Measurements from ENCODE around the gene MAN1C1. TPM values are rescaled to one million over a fixed set of nuclear protein-coding genes. Genes with fewer than 3 reads are reported as not detected.
"Not testable (repeated sequence)": the region's sequence is repeated elsewhere in the genome, so short reads cannot be mapped to it uniquely, and the experiment has no call there.

MAN1C1 gene
- total RNA-seq, 1 experiment from 2014 or later = 73.9 TPM

- Histone ChIP-seq H3K4me1 (peaks cover 27% of the 10 kb centered on the region), H3K4me3 (no peak overlapping the region), H3K9me3 (replicated peaks) (no peaks in the 10 kb centered on the region), H3K27ac (no peak overlapping the region), H3K27me3 (0 out of 2 replicates have a peak, but pooled peaks cover 3% of the 10 kb centered on the region), H3K36me3 (no peaks in the 10 kb centered on the region)
- DNase-seq = no peak
Measured at GRCh38 chr1:25576459-25577133, 40.0 kb upstream of the MAN1C1 start.

GRCh38 chr1:25577134-25577920, 39.3 kb upstream of the MAN1C1 start:
- 0 out of 2 replicates have a peak, but pooled peaks cover 3% of the 10 kb centered on the region for H3K27me3 ChIP-seq
- no peaks in the 10 kb centered on the region for H3K9me3 ChIP-seq (replicated peaks)
- H3K27ac ChIP-seq = no peak overlapping the region
- no peak overlapping the region for H3K4me3 ChIP-seq
- DNase-seq = no peak
- H3K4me1 ChIP-seq = peaks cover 27% of the 10 kb centered on the region
- H3K36me3 ChIP-seq = no peaks in the 10 kb centered on the region

- H3K4me3 ChIP-seq = peak overlapping the region; percentile 24
- no peaks in the 10 kb centered on the region for H3K27me3 ChIP-seq
- H3K27ac ChIP-seq = no peak overlapping the region
- H3K4me1 ChIP-seq = peaks cover 14% of the 10 kb centered on the region
- H3K36me3 ChIP-seq = no peaks in the 10 kb centered on the region
- DNase-seq = peak; percentile 60 to 77
- no peaks in the 10 kb centered on the region for H3K9me3 ChIP-seq (replicated peaks)
Measured at GRCh38 chr1:25579292-25580252, 37.0 kb upstream of the MAN1C1 start.

GRCh38 chr1:25580927-25581326, 35.7 kb upstream of the MAN1C1 start:
- Histone ChIP-seq H3K9me3 (replicated peaks) (no peaks in the 10 kb centered on the region), H3K27me3 (no peaks in the 10 kb centered on the region), H3K36me3 (no peaks in the 10 kb centered on the region), H3K27ac (no peak overlapping the region), H3K4me1 (peaks cover 14% of the 10 kb centered on the region), H3K4me3 (no peak overlapping the region)
- no peak for DNase-seq

GRCh38 chr1:25581764-25582163, 34.8 kb upstream of the MAN1C1 start:
- Histone ChIP-seq H3K9me3 (replicated peaks) (no peaks in the 10 kb centered on the region), H3K4me1 (peaks cover 14% of the 10 kb centered on the region), H3K36me3 (no peaks in the 10 kb centered on the region), H3K27ac (no peak overlapping the region), H3K4me3 (no peak overlapping the region), H3K27me3 (no peaks in the 10 kb centered on the region)
- no peak for DNase-seq

- DNase-seq = no peak
- no peak overlapping the region for H3K27ac ChIP-seq
Measured at GRCh38 chr1:25583519-25584370, 32.8 kb upstream of the MAN1C1 start.

GRCh38 chr1:25586181-25586588, 30.4 kb upstream of the MAN1C1 start:
- Histone ChIP-seq H3K27ac (no peak overlapping the region), H3K27me3 (no peaks in the 10 kb centered on the region), H3K4me1 (no peaks in the 10 kb centered on the region), H3K36me3 (no peaks in the 10 kb centered on the region), H3K9me3 (replicated peaks) (no peaks in the 10 kb centered on the region), H3K4me3 (no peak overlapping the region)
- DNase-seq = peak; percentile 47 to 67

More at GRCh38 chr1:25583519-25584370, 32.8 kb upstream of the MAN1C1 start:
- Histone ChIP-seq H3K9me3 (replicated peaks) (no peaks in the 10 kb centered on the region), H3K27me3 (no peaks in the 10 kb centered on the region), H3K36me3 (no peaks in the 10 kb centered on the region), H3K4me3 (no peak overlapping the region), H3K4me1 (peaks cover 13% of the 10 kb centered on the region)

GRCh38 chr1:25587290-25587689, 29.3 kb upstream of the MAN1C1 start:
- Histone ChIP-seq H3K9me3 (replicated peaks) (no peaks in the 10 kb centered on the region), H3K27ac (no peak overlapping the region), H3K4me1 (no peaks in the 10 kb centered on the region), H3K4me3 (no peak overlapping the region), H3K36me3 (no peaks in the 10 kb centered on the region), H3K27me3 (no peaks in the 10 kb centered on the region)
- no peak for DNase-seq

GRCh38 chr1:25588224-25588623, 28.4 kb upstream of the MAN1C1 start:
- not testable (repeated sequence) for H3K9me3 ChIP-seq (replicated peaks); DNase-seq; H3K36me3 ChIP-seq; H3K4me1 ChIP-seq; H3K4me3 ChIP-seq; H3K27ac ChIP-seq; H3K27me3 ChIP-seq

GRCh38 chr1:25588786-25589185, 27.8 kb upstream of the MAN1C1 start:
- not testable (repeated sequence) for H3K27me3 ChIP-seq; H3K27ac ChIP-seq; DNase-seq; H3K9me3 ChIP-seq (replicated peaks); H3K4me1 ChIP-seq; H3K4me3 ChIP-seq; H3K36me3 ChIP-seq

GRCh38 chr1:25590096-25590824, 26.3 kb upstream of the MAN1C1 start:
- H3K4me3 ChIP-seq = no peak overlapping the region
- H3K4me1 ChIP-seq = no peaks in the 10 kb centered on the region; the same call in 1 of the 2 replicates
- H3K9me3 ChIP-seq (replicated peaks) = no peaks in the 10 kb centered on the region
- no peak for DNase-seq
- no peaks in the 10 kb centered on the region for H3K27me3 ChIP-seq
- no peaks in the 10 kb centered on the region for H3K36me3 ChIP-seq
- no peak overlapping the region for H3K27ac ChIP-seq

GRCh38 chr1:25593861-25594260, 22.7 kb upstream of the MAN1C1 start:
- H3K4me1 ChIP-seq = peaks cover 8% of the 10 kb centered on the region
- H3K36me3 ChIP-seq = no peaks in the 10 kb centered on the region
- no peaks in the 10 kb centered on the region for H3K27me3 ChIP-seq
- H3K9me3 ChIP-seq (replicated peaks) = 0 out of 2 replicates have a peak, but pooled peaks cover 2% of the 10 kb centered on the region
- DNase-seq = no peak
- H3K4me3 ChIP-seq = no peak overlapping the region
- H3K27ac ChIP-seq = no peak overlapping the region

GRCh38 chr1:25594971-25595370, 21.6 kb upstream of the MAN1C1 start:
- no peak for DNase-seq
- H3K4me1 ChIP-seq = peaks cover 8% of the 10 kb centered on the region

More at GRCh38 chr1:25594971-25595370, 21.6 kb upstream of the MAN1C1 start:
- 0 out of 2 replicates have a peak, but pooled peaks cover 6% of the 10 kb centered on the region for H3K9me3 ChIP-seq (replicated peaks)
- H3K4me3 ChIP-seq = no peak overlapping the region
- no peak overlapping the region for H3K27ac ChIP-seq
- H3K36me3 ChIP-seq = no peaks in the 10 kb centered on the region
- no peaks in the 10 kb centered on the region for H3K27me3 ChIP-seq

All from SJCRH30 (cell line).